Astrocyte (in vitro differentiated cells and primary cell): ENCODE data around the gene HMOX1. TPM values are rescaled to one million over a fixed set of nuclear protein-coding genes. Genes with fewer than 3 reads are reported as not detected.

ENCODE experiments used
- DNase-seq: peaks from one replicate; pipeline ENCODE4 v3.0.0-alpha.2; 2010; ENCODE audit warnings: low read depth
- FAIRE-seq: peaks from 2 replicates; lab custom pipeline; 2011; peaks lifted over from hg19 to GRCh38; lab: Jason Lieb, UNC
- H2AFZ ChIP-seq: 2 replicates; pipeline ENCODE4 v1.6.0; 2012; ENCODE audit warnings: low read depth, low read length, inconsistent platforms
- H3K27ac ChIP-seq: 2 replicates; pipeline ENCODE4 v1.5.1; 2011; ENCODE audit warnings: low read depth, low read length, inconsistent platforms
- H3K27me3 ChIP-seq: 2 replicates; pipeline ENCODE4 v1.6.0; 2011; ENCODE audit warnings: low read length, inconsistent platforms; ENCODE audit not compliant: insufficient read depth
- H3K36me3 ChIP-seq: 2 replicates; pipeline ENCODE4 v1.5.1; 2011; ENCODE audit warnings: low read length, inconsistent platforms; ENCODE audit not compliant: insufficient read depth
- H3K4me1 ChIP-seq: 2 replicates; pipeline ENCODE4 v1.5.1; 2011; ENCODE audit warnings: low read length, inconsistent platforms; ENCODE audit not compliant: insufficient read depth
- H3K4me2 ChIP-seq: 2 replicates; pipeline ENCODE4 v1.6.0; 2012; ENCODE audit warnings: low read length, inconsistent platforms
- H3K4me3 ChIP-seq: 2 replicates; pipeline ENCODE4 v1.5.1; 2011; ENCODE audit warnings: low read depth, mild to moderate bottlenecking, low read length, inconsistent platforms; ENCODE audit not compliant: insufficient read depth
- H3K79me2 ChIP-seq: 2 replicates; pipeline ENCODE4 v1.6.0; 2012; ENCODE audit warnings: mild to moderate bottlenecking, low read length, inconsistent platforms; ENCODE audit not compliant: insufficient read depth
- H3K9ac ChIP-seq: 2 replicates; pipeline ENCODE4 v1.6.0; 2012; ENCODE audit warnings: mild to moderate bottlenecking, low read length, inconsistent platforms
- H3K9me3 ChIP-seq: 2 replicates; pipeline ENCODE4 v1.5.1; 2012; ENCODE audit warnings: low read depth, mild to moderate bottlenecking, low read length, inconsistent platforms; ENCODE audit not compliant: insufficient read depth
- H4K20me1 ChIP-seq: 2 replicates; pipeline ENCODE4 v1.6.0; 2012; ENCODE audit warnings: low read length, inconsistent platforms; ENCODE audit not compliant: insufficient read depth
- H3K27ac Mint-ChIP-seq: one replicate; pipeline ENCODE4 v1.8.0; 2021; ENCODE audit warnings: mild to moderate bottlenecking, mixed read lengths; ENCODE audit not compliant: unreplicated experiment
- H3K27me3 Mint-ChIP-seq: one replicate; pipeline ENCODE4 v1.8.0; 2021; ENCODE audit warnings: low read depth, mixed read lengths; ENCODE audit not compliant: unreplicated experiment
- H3K36me3 Mint-ChIP-seq: one replicate; pipeline ENCODE4 v1.8.0; 2021; ENCODE audit warnings: low read depth, mixed read lengths; ENCODE audit not compliant: unreplicated experiment
- H3K4me1 Mint-ChIP-seq: one replicate; pipeline ENCODE4 v1.8.0; 2021; ENCODE audit warnings: low read depth, mixed read lengths; ENCODE audit not compliant: unreplicated experiment
- H3K4me3 Mint-ChIP-seq: one replicate; pipeline ENCODE4 v1.8.0; 2021; ENCODE audit warnings: mild to moderate bottlenecking, moderate library complexity, mixed read lengths; ENCODE audit not compliant: unreplicated experiment
- H3K9me3 Mint-ChIP-seq: one replicate; pipeline ENCODE4 v1.8.0; 2021; ENCODE audit warnings: mild to moderate bottlenecking, mixed read lengths; ENCODE audit not compliant: unreplicated experiment
- EZH2 ChIP-seq: IDR thresholded peaks from 2 replicates; pipeline ENCODE4 v1.6.1; 2012; ENCODE audit warnings: mild to moderate bottlenecking, low read length, inconsistent platforms; ENCODE audit not compliant: insufficient read depth
- total RNA-seq: library from RNA; stranded (reverse); gene quantifications from 2 replicates; pipeline ENCODE4 v1.2.1, GENCODE V29; 2021
- TF ChIP-seq, protein P1 (sequence below): IDR thresholded peaks from 2 replicates; pipeline ENCODE4 v1.5.1; 2011; ENCODE audit warnings: low read depth, mild to moderate bottlenecking, inconsistent platforms, low read length, moderate library complexity; ENCODE audit not compliant: insufficient read depth

HMOX1 gene
- total RNA-seq, 1 donor from 2014 or later, result 17.0 TPM

DNA sequence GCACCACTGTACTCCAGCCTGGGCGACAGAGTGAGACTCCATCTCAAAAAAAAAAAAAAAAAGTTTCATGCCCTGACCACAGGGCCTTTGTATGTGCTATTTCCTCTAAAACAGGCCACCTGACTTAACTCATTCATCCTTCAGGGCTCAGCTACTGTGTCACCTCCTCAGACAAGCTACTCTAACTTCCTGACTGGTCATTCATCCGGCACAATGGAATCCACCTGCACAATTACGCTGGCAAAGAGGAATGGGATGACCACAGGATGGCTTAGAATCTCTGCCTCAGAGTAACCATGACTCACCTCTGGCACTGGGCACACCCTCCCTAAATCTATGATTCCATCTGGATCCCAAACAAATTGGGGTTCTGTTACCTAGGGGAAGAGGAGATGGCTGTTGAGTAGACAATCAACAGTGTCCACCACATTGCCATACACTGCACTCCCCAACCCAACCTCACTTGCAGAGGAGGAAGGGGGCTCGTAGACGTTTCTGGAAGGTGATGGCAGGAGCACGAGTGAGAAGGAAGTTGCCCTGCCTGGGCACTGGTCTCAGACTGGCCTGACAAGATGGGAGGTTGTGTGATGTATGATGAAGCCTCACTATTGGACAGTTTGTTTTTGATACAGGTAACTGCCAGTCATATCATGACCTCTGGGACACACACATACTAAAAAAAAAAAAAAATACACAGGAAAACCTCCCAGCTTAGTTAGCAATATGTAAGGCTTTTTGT is 22.8 kb upstream of the HMOX1 start:
- H3K4me3 ChIP-seq, result no peak overlapping the region
- H3K27ac ChIP-seq, result no peak overlapping the region
- no peak overlapping the region for H2AFZ ChIP-seq
- no peaks in the 10 kb centered on the region for H3K4me1 ChIP-seq
- Mint-ChIP-seq H3K9me3 (no peaks in the 10 kb centered on the region), H3K4me1 (no peaks in the 10 kb centered on the region), H3K36me3 (no peaks in the 10 kb centered on the region), H3K4me3 (no peak overlapping the region), H3K27ac (peak overlapping the region; percentile 66), H3K27me3 (no peaks in the 10 kb centered on the region)
- no peaks in the 10 kb centered on the region for H3K79me2 ChIP-seq
- H3K4me2 ChIP-seq, result no peak overlapping the region
- TF ChIP-seq, protein P1, sequence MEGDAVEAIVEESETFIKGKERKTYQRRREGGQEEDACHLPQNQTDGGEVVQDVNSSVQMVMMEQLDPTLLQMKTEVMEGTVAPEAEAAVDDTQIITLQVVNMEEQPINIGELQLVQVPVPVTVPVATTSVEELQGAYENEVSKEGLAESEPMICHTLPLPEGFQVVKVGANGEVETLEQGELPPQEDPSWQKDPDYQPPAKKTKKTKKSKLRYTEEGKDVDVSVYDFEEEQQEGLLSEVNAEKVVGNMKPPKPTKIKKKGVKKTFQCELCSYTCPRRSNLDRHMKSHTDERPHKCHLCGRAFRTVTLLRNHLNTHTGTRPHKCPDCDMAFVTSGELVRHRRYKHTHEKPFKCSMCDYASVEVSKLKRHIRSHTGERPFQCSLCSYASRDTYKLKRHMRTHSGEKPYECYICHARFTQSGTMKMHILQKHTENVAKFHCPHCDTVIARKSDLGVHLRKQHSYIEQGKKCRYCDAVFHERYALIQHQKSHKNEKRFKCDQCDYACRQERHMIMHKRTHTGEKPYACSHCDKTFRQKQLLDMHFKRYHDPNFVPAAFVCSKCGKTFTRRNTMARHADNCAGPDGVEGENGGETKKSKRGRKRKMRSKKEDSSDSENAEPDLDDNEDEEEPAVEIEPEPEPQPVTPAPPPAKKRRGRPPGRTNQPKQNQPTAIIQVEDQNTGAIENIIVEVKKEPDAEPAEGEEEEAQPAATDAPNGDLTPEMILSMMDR, result no peak
- no peak for TF ChIP-seq EZH2
- DNase-seq (peak; percentile 58), FAIRE-seq (no peak)
- no peaks in the 10 kb centered on the region for H3K9me3 ChIP-seq
- H3K27me3 ChIP-seq, result no peaks in the 10 kb centered on the region
- no peaks in the 10 kb centered on the region for H4K20me1 ChIP-seq
- no peak overlapping the region for H3K9ac ChIP-seq
- no peaks in the 10 kb centered on the region for H3K36me3 ChIP-seq

GRCh38 chr22:35359380-35360065 is 21.4 kb upstream of the HMOX1 start:
- Mint-ChIP-seq H3K27me3 (no peaks in the 10 kb centered on the region), H3K36me3 (no peaks in the 10 kb centered on the region), H3K9me3 (no peaks in the 10 kb centered on the region), H3K4me1 (no peaks in the 10 kb centered on the region), H3K27ac (no peak overlapping the region), H3K4me3 (no peak overlapping the region)
- Histone ChIP-seq H3K36me3 (no peaks in the 10 kb centered on the region), H3K27ac (no peak overlapping the region), H3K9ac (no peak overlapping the region), H3K27me3 (no peaks in the 10 kb centered on the region), H3K4me2 (no peak overlapping the region), H3K4me3 (no peak overlapping the region), H3K79me2 (no peaks in the 10 kb centered on the region), H4K20me1 (no peaks in the 10 kb centered on the region), H3K4me1 (no peaks in the 10 kb centered on the region), H2AFZ (no peak overlapping the region), H3K9me3 (no peaks in the 10 kb centered on the region)
- FAIRE-seq, result no peak
- TF ChIP-seq, protein P1, result no peak
- TF ChIP-seq EZH2, result no peak
- DNase-seq, result no peak
